Esophagus muscularis mucosa (tissue), 3 donors: ENCODE results near the gene SCFD2.

Experiments used
- CTCF ChIP-seq, 3 experiments: fragments of 200-600 bp in 2 of 3; fragments of 450-650 bp in 1 of 3; sonication (generic) in 2 of 3; IDR thresholded peaks; one replicate each; pipeline ENCODE4 v1.5.1; 2017 to 2019; ENCODE audit warnings: antibody characterized with exemption in 3 of 3, mild to moderate bottlenecking in 2 of 3, moderate library complexity in 1 of 3
- POLR2A ChIP-seq: fragments of 450-650 bp; IDR thresholded peaks from one replicate; pipeline ENCODE4 v1.6.1; 2017; ENCODE audit warnings: antibody characterized with exemption, moderate library complexity, mild to moderate bottlenecking, low read depth

- TF ChIP-seq CTCF (IDR thresholded peaks at IDR 0.05) (no peak), POLR2A (no peak)
Observed at GRCh38 chr4:52952540-52952939, 413.3 kb downstream of the SCFD2 start.
